Measurements from ENCODE around the gene PPP2R2C.

DNA sequence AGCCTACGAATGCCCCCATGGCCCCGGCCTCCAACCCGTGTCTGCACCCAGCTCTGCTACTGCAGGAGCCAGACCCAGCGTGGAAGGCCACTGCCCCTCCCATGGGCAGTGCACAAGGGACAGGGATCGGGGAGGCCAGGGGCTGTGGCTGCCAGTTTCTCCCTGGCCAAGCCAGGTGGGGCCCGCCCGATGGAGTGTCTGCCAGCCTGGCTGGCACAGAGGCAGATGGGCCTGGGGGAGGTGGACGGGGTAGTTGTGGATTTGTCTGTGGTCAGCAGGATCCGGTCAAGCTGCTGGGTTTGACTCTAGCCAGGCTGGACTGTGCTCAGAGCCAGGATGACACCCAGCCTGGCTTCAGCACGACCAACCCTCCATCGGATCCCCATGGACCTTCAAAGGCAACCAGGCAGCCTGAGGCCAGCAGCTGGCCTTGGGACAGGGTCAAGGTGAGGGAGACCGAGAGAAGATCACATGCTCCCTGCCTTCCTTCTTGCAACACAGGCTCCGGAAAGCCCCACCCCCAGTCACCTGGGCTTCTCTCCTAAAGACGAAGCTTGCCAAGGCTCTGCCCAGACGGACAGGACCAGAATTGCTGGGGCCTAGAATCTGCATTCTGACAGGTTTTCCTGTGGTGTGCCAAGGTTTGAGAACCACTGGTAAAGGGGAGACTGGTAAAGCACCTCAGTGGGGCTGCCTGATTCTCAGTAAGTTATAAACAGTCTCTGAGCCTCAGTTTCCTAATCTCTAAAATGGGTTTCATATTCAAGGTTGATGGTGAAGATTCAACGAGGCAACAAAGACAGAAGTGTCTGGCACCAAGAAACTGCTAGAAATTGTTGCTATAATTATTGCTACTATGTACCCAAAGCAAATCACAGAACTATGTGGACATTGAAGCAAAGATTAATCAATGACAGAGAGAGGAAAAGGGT is 78.6 kb downstream of the PPP2R2C start:
- TF ChIP-seq, protein P1, sequence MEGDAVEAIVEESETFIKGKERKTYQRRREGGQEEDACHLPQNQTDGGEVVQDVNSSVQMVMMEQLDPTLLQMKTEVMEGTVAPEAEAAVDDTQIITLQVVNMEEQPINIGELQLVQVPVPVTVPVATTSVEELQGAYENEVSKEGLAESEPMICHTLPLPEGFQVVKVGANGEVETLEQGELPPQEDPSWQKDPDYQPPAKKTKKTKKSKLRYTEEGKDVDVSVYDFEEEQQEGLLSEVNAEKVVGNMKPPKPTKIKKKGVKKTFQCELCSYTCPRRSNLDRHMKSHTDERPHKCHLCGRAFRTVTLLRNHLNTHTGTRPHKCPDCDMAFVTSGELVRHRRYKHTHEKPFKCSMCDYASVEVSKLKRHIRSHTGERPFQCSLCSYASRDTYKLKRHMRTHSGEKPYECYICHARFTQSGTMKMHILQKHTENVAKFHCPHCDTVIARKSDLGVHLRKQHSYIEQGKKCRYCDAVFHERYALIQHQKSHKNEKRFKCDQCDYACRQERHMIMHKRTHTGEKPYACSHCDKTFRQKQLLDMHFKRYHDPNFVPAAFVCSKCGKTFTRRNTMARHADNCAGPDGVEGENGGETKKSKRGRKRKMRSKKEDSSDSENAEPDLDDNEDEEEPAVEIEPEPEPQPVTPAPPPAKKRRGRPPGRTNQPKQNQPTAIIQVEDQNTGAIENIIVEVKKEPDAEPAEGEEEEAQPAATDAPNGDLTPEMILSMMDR (IDR thresholded peaks at IDR 0.05 in 2 of 3, conservative IDR thresholded peaks at IDR 0.05 in 1 of 3; ENCODE audit: borderline replicate concordance in 1 of 3, insufficient read depth in 1 of 3, low read depth in 2 of 3, low read length in 2 of 3) = no peak
- TF ChIP-seq POLR2AphosphoS5 (IDR thresholded peaks at IDR 0.05; ENCODE audit: low read depth, low read length) (no peak), CEBPB (IDR thresholded peaks at IDR 0.05; ENCODE audit: low read depth) (no peak), EZH2 (IDR thresholded peaks at IDR 0.05) (no peak), POLR2A (IDR thresholded peaks at IDR 0.05; ENCODE audit: borderline replicate concordance, extremely low read depth, insufficient read depth, insufficient read length) (no peak), ELF1 (IDR thresholded peaks at IDR 0.05; ENCODE audit: borderline replicate concordance, low read depth) (no peak), CBX3 (IDR thresholded peaks at IDR 0.05; ENCODE audit: low read depth) (no peak), TCF7L2 (IDR thresholded peaks at IDR 0.05; ENCODE audit: borderline replicate concordance, extremely low read depth, insufficient read depth, insufficient read length) (no peak), EZH2phosphoT487 (IDR thresholded peaks at IDR 0.05; ENCODE audit: borderline replicate concordance) (no peak), SIN3A (IDR thresholded peaks at IDR 0.05; ENCODE audit: low read depth) (no peak)
- TF ChIP-seq, protein P2, sequence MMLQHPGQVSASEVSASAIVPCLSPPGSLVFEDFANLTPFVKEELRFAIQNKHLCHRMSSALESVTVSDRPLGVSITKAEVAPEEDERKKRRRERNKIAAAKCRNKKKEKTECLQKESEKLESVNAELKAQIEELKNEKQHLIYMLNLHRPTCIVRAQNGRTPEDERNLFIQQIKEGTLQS (IDR thresholded peaks at IDR 0.05) = no peak
- TF ChIP-seq, protein P3, sequence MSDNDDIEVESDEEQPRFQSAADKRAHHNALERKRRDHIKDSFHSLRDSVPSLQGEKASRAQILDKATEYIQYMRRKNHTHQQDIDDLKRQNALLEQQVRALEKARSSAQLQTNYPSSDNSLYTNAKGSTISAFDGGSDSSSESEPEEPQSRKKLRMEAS (IDR thresholded peaks at IDR 0.05) = no peak
- TF ChIP-seq, protein P4, sequence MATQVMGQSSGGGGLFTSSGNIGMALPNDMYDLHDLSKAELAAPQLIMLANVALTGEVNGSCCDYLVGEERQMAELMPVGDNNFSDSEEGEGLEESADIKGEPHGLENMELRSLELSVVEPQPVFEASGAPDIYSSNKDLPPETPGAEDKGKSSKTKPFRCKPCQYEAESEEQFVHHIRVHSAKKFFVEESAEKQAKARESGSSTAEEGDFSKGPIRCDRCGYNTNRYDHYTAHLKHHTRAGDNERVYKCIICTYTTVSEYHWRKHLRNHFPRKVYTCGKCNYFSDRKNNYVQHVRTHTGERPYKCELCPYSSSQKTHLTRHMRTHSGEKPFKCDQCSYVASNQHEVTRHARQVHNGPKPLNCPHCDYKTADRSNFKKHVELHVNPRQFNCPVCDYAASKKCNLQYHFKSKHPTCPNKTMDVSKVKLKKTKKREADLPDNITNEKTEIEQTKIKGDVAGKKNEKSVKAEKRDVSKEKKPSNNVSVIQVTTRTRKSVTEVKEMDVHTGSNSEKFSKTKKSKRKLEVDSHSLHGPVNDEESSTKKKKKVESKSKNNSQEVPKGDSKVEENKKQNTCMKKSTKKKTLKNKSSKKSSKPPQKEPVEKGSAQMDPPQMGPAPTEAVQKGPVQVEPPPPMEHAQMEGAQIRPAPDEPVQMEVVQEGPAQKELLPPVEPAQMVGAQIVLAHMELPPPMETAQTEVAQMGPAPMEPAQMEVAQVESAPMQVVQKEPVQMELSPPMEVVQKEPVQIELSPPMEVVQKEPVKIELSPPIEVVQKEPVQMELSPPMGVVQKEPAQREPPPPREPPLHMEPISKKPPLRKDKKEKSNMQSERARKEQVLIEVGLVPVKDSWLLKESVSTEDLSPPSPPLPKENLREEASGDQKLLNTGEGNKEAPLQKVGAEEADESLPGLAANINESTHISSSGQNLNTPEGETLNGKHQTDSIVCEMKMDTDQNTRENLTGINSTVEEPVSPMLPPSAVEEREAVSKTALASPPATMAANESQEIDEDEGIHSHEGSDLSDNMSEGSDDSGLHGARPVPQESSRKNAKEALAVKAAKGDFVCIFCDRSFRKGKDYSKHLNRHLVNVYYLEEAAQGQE (IDR thresholded peaks at IDR 0.05; ENCODE audit: low read depth) = no peak

Data from HCT116 (cell line).